Keratinocyte (primary cell): ENCODE data around the gene CACNA2D1. TPM values are rescaled to one million over a fixed set of nuclear protein-coding genes. Genes with fewer than 3 reads are reported as not detected.

Source experiments
- DNase-seq: peaks from one replicate; pipeline ENCODE4 v3.0.0-alpha.2; 2011; ENCODE audit warnings: low read depth, missing footprints, low spot score
- FAIRE-seq: peaks from 2 replicates; lab custom pipeline; 2011; peaks lifted over from hg19 to GRCh38; lab: Jason Lieb, UNC
- H2AFZ ChIP-seq: 2 replicates; pipeline ENCODE4 v1.6.0; 2012; ENCODE audit warnings: low read length, control low read depth, inconsistent platforms; ENCODE audit not compliant: control insufficient read depth
- H3K27ac ChIP-seq: 2 replicates; pipeline ENCODE4 v1.5.1; 2011; ENCODE audit warnings: low read length; ENCODE audit not compliant: control insufficient read depth, insufficient read depth
- H3K27me3 ChIP-seq: 3 replicates; pipeline ENCODE4 v1.6.0; 2011; ENCODE audit warnings: low read length; ENCODE audit not compliant: control insufficient read depth, insufficient read depth; ENCODE audit errors: extremely low read depth
- H3K36me3 ChIP-seq, 2 experiments: 2 replicates in 1 of 2; 3 replicates in 1 of 2; pipeline ENCODE4 v1.5.1; 2011; ENCODE audit warnings: low read length in 2 of 2, mild to moderate bottlenecking in 1 of 2; ENCODE audit not compliant: control insufficient read depth in 2 of 2, insufficient read depth in 2 of 2; ENCODE audit errors: extremely low read depth in 1 of 2
- H3K4me1 ChIP-seq: 3 replicates; pipeline ENCODE4 v1.5.1; 2011; ENCODE audit warnings: low read length; ENCODE audit not compliant: control insufficient read depth, insufficient read depth; ENCODE audit errors: extremely low read depth
- H3K4me2 ChIP-seq: 3 replicates; pipeline ENCODE4 v1.6.0; 2011; ENCODE audit warnings: low read depth, low read length; ENCODE audit not compliant: control insufficient read depth, insufficient read depth; ENCODE audit errors: extremely low read depth
- H3K4me3 ChIP-seq, 3 experiments: fragments of 200-600 bp in 1 of 3; sonication (generic) in 1 of 3; 2 replicates in 2 of 3; 3 replicates in 1 of 3; pipeline ENCODE4 v1.5.1; 2011 to 2016; ENCODE audit warnings: low read length in 3 of 3, mild to moderate bottlenecking in 3 of 3, control low read depth in 2 of 3, inconsistent platforms in 1 of 3, low read depth in 1 of 3, mixed read lengths in 1 of 3, mixed run types in 1 of 3, moderate library complexity in 1 of 3; ENCODE audit not compliant: control insufficient read depth in 2 of 3, insufficient read depth in 2 of 3; ENCODE audit errors: extremely low read depth in 1 of 3
- H3K79me2 ChIP-seq: 2 replicates; pipeline ENCODE4 v1.6.0; 2012; ENCODE audit warnings: low read length; ENCODE audit not compliant: control insufficient read depth, insufficient read depth
- H3K9ac ChIP-seq: 3 replicates; pipeline ENCODE4 v1.6.0; 2011; ENCODE audit warnings: low read length; ENCODE audit not compliant: control insufficient read depth, insufficient read depth; ENCODE audit errors: extremely low read depth
- H3K9me1 ChIP-seq: 3 replicates; pipeline ENCODE4 v1.6.0; 2011; ENCODE audit warnings: low read length; ENCODE audit not compliant: control insufficient read depth, insufficient read depth; ENCODE audit errors: extremely low read depth
- H3K9me3 ChIP-seq: 2 replicates; pipeline ENCODE4 v1.5.1; 2012; ENCODE audit warnings: low read depth, low read length; ENCODE audit not compliant: control insufficient read depth
- H4K20me1 ChIP-seq: 3 replicates; pipeline ENCODE4 v1.6.0; 2011; ENCODE audit warnings: low read length; ENCODE audit not compliant: control insufficient read depth, insufficient read depth; ENCODE audit errors: extremely low read depth
- CTCF ChIP-seq, 3 experiments: IDR thresholded peaks in 1 of 3; conservative IDR thresholded peaks in 1 of 3; optimal IDR thresholded peaks in 1 of 3; 2 replicates in 2 of 3; 3 replicates in 1 of 3; pipeline versions ENCODE3 to v1.5.1; 2011; ENCODE audit warnings: low read length in 3 of 3, mild to moderate bottlenecking in 3 of 3, moderate library complexity in 2 of 3, control low read depth in 1 of 3, inconsistent platforms in 1 of 3; ENCODE audit not compliant: insufficient read depth in 2 of 3; ENCODE audit errors: extremely low read depth in 1 of 3
- EZH2 ChIP-seq: IDR thresholded peaks from one replicate; pipeline ENCODE4 v1.6.1; 2012; ENCODE audit warnings: inconsistent platforms, mild to moderate bottlenecking, low read length, moderate library complexity
- dilution Hi-C: fragments of 300-500 bp; cut with MboI; formaldehyde crosslinking; loops from one replicate; pipeline ENCODE4 v1.7.0; 2020; ENCODE audit warnings: low sequenced_read_pairs; ENCODE audit not compliant: extremely low pct_ligation_motif_present
- polyA plus RNA-seq, 5 experiments: library from polyadenylated mRNA; depleted of rRNA in 3 of 5; stranded (reverse) in 3 of 5; stranded (forward) in 1 of 5; unstranded in 1 of 5; fragments of >200 nt; gene quantifications; 1 replicate in 1 of 5; 2 replicates in 3 of 5; 3 replicates in 1 of 5; pipeline versions ENCODE4 v1.2.1 to v1.2.3, GENCODE V29; 2011 to 2012; ENCODE audit warnings: missing spikeins in 2 of 5, low read depth in 1 of 5, low replicate concordance in 1 of 5

Gene CACNA2D1
- polyA plus RNA-seq, 1 donor (not counting 4 experiments of a cell fraction or from before 2014, with no cell fraction given) = 1.8 TPM

DNA sequence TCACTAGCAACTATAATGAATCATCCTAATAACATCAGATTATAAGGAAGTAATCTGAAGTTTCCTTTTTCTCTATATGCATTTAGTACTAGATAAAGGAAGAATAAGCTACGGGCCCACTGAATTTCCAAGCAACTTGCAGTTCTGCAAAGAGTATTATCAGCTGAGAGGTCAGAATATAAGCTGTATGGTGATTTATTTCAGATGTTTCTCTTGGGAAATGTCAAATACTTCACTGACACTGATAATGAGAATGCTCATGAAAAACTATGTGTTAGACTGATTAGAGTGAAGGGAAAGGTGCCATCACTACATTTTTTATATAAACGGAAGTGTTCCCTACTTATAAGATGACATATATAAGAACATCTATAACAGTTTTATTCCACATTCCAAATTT lies 422.5 kb downstream of the CACNA2D1 start:
- FAIRE-seq (no peak), DNase-seq (no peak)
- no peaks in the 10 kb centered on the region for H3K9me3 ChIP-seq
- no peak overlapping the region for H3K9ac ChIP-seq
- no peaks in the 10 kb centered on the region for H4K20me1 ChIP-seq
- H3K4me3 ChIP-seq = no peak overlapping the region
- no peaks in the 10 kb centered on the region for H3K79me2 ChIP-seq
- no peak for TF ChIP-seq EZH2
- TF ChIP-seq CTCF (optimal IDR thresholded peaks at IDR 0.05 in 1 of 3, IDR thresholded peaks at IDR 0.05 in 1 of 3, conservative IDR thresholded peaks at IDR 0.05 in 1 of 3; ENCODE audit: extremely low read depth in 1 of 3, insufficient read depth in 2 of 3, low read length in 3 of 3) = no peak
- H3K36me3 ChIP-seq = no peaks in the 10 kb centered on the region
- H2AFZ ChIP-seq = no peak overlapping the region
- H3K27me3 ChIP-seq = no peaks in the 10 kb centered on the region
- H3K4me1 ChIP-seq = peaks cover under 1% of the 10 kb centered on the region
- no peak overlapping the region for H3K27ac ChIP-seq
- dilution Hi-C loops = loop anchor here (25.0 kb wide), 1 partner anchor 509 kb away; no protein-coding TSS in a partner anchor
- H3K4me2 ChIP-seq = no peak overlapping the region
- H3K9me1 ChIP-seq = no peaks in the 10 kb centered on the region

GRCh38 chr7:82019551-82020475 lies 423.8 kb downstream of the CACNA2D1 start:
- no peaks in the 10 kb centered on the region for H3K27me3 ChIP-seq
- TF ChIP-seq CTCF (optimal IDR thresholded peaks at IDR 0.05 in 1 of 3, IDR thresholded peaks at IDR 0.05 in 1 of 3, conservative IDR thresholded peaks at IDR 0.05 in 1 of 3; ENCODE audit: extremely low read depth in 1 of 3, insufficient read depth in 2 of 3, low read length in 3 of 3) (no peak), EZH2 (no peak)
- dilution Hi-C loops = loop anchor here (25.0 kb wide), 1 partner anchor 508 kb away; no protein-coding TSS in a partner anchor
- H3K27ac ChIP-seq = no peak overlapping the region
- H3K36me3 ChIP-seq = no peaks in the 10 kb centered on the region
- H3K9me3 ChIP-seq = no peaks in the 10 kb centered on the region
- H3K4me3 ChIP-seq = no peak overlapping the region
- no peak overlapping the region for H3K4me2 ChIP-seq
- FAIRE-seq = no peak
- H3K4me1 ChIP-seq = peaks cover 3% of the 10 kb centered on the region
- no peaks in the 10 kb centered on the region for H4K20me1 ChIP-seq
- no peaks in the 10 kb centered on the region for H3K9me1 ChIP-seq
- no peaks in the 10 kb centered on the region for H3K79me2 ChIP-seq
- H3K9ac ChIP-seq = no peak overlapping the region
- H2AFZ ChIP-seq = no peak overlapping the region
- DNase-seq = no peak
